ENCODE measurements around the gene HMGCS1.
"Not testable (repeated sequence)": the region's sequence is repeated elsewhere in the genome, so short reads cannot be mapped to it uniquely, and the experiment has no call there.

The HMGCS1 gene

DNA sequence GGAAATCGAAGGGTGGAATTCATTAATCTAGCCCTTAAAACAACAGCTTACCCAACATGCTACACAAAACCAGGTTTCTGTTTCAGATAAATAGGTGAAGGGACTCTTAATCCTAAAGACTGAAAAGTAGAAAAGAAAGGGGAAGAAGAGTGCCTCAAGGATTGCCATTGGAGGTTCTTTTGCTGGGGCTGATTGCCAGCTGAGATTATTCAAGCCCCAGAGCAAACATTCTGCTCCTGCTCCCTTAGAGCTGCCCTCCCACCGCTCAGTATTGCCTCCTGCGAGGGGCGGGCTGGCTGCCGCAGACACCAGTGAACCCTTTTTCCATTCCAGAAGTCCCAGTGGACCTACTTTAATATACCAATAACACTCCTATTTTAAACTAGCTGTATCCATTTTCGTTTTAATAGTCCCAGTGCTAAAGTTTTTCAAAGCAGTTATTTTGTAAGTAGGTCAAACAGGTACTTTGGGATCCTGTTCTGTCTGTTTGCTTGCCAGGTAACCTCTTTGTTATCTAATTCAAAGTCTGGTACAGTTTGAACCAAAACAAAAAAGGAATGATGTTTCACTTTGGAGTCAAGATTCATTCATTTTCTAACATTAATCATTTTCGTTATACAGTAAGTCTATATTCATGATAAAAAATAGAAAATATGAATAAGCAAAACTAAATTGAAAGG is 38.6 kb downstream of the HMGCS1 start:
- no peak for DNase-seq (ENCODE audit: low read depth, low spot score)

DNA sequence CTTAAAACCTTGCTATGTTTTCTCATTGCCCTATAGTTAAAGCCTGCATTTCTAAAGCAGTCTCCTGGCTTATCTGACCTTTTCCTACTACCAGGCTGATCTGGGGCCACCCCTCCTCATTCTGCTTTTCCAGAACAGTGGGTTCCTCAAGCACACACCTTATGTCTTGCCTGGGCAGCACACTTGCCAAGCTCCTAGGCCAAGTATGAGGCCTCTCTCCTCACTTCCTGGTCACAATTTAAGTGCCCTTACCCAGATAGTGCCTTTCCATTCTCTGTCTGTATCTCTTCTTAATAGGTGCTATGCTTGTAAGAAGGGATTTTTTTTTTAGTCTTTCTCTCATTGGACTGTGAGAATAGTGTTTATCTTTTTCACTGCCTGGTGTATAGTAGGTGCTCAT is 39.7 kb downstream of the HMGCS1 start:
- DNase-seq (ENCODE audit: low read depth, low spot score), result no peak

DNA sequence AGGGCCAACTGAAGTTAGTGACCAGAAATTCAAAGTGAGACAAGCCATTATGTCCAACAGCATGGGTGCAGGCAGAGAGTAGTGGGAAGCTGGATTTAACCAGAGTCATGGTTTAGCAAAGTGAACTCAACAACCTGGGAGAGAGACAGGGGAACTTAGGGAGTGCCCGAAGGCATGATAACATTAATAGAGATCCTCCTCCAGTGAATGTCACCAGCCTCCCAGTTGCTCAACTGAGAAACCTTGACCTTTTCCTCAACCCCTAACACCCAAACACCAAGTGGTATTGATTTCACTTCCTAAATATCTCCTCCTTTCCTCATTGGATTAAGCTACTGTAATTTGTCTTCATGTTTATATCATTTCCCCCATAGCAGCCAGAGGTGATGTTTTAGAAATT is 42.6 kb downstream of the HMGCS1 start:
- no peak for DNase-seq (ENCODE audit: low read depth, low spot score)

DNA sequence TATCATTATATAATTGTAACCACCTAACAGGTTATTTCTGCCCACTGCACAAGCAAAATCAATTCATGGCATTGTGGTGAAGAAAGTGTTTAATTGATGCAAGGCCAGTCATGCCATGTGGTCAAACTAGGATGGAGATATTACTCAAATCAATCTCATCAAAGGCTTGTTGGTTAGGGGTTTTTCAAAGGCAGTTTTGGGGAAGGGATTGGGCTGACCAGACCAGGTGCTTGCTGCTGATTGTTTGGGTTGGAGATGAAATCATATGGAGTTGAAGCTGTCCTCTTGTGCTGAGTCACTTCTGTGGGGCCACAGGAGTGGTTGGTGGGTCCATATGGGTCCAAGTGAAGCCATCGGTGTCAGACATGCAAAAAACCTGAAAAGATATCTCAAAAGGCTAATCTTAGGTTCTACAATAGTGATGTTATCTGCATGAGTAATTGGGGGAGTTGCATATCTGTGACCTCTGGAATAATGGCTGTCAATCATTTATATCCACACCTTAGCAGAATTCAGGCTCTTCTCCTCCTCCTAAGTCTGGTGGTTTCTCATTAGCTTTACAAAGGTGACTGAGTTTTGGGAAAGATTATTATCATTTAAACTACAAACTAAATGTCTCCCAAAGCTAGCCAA is 44.9 kb downstream of the HMGCS1 start:
- no peak for DNase-seq (ENCODE audit: low read depth, low spot score)

DNA sequence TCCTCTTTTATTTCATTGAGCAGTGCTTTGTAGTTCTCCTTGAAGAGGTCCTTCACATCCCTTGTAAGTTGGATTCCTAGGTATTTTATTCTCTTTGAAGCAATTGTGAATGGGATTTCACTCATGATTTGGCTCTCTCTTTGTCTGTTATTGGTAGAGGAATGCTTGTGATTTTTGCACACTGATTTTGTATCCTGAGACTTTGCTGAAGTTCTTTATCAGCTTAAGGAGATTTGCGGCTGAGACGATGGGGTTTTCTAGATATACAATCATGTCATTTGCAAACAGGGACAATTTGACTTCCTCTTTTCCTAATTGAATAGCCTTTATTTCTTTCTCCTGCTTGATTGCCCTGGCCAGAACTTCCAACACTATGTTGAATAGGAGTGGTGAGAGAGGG is 50.9 kb downstream of the HMGCS1 start:
- not testable (repeated sequence) for DNase-seq (ENCODE audit: low read depth, low spot score)

DNA sequence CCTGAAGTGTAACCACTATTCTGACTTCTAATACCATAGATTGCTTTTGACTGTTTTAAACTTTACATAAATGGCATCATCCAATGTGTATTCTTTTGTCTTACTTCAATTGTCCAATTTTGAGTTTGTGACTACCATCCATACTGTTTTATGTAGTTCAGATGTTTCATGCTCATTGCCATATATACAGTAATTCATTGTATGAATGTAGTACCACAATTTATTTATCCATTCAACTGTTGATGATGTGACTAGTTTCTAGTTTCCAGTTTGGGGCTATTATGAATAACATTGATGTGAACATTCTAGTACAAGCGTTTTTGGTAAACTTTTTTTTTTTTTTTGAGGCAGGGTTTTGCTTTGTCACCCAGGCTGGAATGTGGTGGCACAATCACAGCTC is 55.1 kb downstream of the HMGCS1 start:
- no peak for DNase-seq (ENCODE audit: low read depth, low spot score)

DNA sequence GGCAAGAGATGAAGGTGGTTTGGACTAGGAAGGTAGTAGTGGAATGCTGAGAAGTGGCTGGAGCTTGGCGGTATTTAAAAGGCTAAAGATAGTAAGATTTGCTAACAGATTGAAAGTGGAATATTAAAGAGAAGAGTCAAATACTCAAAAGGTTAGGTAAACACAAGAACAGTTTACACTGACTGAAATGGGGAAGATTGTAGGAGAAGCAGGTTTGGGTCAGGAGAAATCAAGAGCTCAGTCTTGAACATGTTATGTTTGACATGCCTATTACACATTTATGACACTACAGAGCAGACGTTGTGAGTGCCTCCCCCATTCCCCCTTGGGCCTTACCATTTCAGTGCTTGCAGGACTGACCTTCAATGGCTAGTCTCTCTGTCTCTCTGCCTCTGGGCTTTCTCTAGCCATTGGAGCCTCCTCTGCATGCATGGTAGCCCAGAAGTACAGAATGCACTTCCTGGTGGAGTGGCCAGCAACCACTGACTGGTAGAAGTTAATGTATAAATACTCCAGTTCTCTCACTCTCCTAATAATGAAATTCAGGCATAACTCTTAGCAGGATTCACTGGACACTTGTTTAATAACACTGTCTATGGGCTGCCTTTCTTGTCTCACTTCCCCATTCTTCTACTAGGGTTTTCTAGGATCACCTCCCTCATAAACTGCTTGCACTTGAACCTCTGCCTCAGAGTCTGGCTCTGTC is 56.8 kb downstream of the HMGCS1 start:
- DNase-seq (ENCODE audit: low read depth, low spot score), result no peak

DNA sequence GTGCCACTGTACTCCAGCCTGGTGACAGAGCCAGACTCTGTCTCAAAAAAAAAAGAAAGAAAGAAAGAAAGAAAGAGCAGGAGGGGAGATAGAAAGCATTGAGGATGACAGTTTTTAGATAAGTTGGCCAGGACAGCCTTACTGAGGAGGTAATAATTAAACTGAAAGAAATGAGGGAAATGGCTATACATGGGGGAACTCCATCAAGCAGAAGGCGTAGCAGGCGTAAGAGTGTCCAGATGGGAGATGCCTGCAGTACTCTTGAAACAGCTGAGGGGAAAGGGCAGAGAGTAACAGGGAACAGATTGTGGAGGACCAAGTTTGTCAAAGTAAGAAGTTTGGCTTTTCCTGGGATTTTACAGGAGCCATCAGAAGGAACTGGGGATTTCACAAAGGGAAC is 57.5 kb downstream of the HMGCS1 start:
- no peak for DNase-seq (ENCODE audit: low read depth, low spot score)

DNA sequence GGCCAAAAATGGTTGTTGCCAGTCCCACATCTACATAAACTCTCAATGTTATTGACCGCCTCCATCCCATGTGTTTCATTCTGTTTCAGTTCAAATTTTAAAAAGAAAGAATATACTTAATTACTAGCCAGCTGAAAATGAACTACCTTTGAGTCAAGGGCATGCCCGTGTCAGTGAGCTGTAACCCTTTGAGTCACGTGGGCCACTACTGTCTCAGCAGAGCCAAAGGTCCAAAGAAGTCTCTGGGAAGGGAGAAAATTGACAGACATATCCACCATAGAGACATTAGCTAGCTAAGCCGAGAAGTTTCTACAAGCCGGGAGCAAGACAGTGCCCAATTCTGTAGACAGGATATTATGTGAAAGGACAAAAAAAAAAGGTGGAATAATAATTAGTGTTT is 61.5 kb downstream of the HMGCS1 start:
- DNase-seq (ENCODE audit: low read depth, low spot score), result no peak

DNA sequence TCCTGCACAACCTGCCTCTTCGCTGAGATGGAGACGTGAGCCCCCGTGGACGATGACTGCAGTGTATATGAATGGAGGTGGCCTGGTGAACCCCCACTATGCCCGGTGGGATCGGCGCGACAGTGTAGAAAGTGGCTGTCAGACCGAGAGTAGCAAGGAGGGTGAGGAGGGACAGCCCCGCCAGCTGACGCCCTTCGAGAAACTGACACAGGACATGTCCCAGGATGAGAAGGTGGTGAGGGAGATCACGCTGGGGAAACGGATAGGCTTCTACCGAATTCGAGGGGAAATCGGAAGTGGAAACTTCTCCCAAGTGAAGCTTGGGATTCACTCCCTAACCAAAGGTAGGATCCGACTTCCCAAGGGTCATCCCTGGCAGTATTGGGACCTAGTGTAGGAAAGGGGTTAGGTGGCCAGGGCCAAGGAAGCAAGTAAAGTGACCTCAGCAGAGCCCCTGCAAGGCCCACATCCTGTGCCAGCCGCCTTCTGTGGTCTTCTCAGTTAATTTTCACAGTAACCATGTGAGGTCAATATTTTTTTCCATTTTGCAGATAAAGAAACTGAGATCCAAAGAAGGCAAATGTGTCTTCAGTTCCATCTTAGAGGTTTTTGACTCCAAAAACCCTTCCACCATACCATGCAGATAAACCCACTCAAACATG is 67.4 kb downstream of the HMGCS1 start:
- DNase-seq (ENCODE audit: low read depth, low spot score), result no peak

DNA sequence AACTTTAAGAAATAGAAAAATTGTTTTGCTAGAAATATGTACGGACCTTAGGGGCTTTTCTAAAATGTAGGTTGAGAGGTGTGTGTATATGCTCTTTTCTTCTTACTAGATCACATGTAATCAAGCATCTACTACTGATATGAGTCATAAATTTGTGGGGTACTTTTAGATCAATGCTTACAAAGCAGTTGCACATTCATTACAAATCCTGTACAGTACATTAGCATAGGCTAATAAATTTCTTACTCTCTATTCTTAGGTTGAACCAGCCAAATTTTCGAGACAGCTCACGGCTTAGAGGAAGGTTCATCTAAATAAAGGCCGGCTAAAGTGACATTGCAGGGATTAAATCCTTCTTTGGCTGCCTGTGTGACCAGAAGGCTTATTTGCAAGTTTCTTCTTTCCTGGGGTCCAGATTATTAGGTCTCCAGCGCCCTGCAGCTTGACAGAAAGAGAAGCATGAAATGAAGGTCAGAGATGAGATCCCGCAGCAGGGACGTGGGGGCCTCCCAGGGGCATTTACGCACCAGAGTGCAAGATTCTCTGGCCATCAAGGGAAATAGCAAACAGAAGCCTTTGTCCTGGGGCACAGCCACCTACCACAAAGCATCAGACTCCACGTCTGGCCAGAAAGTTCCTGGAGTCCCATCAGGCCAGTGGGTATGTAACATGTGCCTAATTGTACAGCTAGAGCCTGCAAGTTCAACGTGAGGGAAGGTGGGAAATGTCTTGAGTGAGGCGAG is 68.2 kb downstream of the HMGCS1 start:
- DNase-seq (ENCODE audit: low read depth, low spot score), result no peak

DNA sequence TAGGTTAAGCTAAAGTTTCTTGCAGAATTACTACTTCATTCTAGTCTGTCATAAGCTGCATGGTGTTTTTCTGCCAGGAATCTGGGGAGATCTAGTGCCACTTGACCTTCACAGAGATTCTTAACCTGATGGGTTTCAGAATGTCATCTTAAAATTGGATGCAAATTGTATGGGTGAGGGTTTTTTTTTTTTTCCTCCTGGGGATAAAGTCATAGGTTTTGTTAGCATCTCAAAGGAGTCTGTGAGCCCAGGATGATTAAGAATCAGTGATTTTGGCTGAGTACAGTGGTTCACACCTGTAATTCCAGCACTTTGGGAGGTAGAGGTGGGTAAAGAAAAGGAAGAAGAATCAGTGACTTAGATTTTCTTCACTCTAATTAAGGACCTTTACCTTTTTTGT is 69.9 kb downstream of the HMGCS1 start:
- DNase-seq (ENCODE audit: low read depth, low spot score), result no peak

DNA sequence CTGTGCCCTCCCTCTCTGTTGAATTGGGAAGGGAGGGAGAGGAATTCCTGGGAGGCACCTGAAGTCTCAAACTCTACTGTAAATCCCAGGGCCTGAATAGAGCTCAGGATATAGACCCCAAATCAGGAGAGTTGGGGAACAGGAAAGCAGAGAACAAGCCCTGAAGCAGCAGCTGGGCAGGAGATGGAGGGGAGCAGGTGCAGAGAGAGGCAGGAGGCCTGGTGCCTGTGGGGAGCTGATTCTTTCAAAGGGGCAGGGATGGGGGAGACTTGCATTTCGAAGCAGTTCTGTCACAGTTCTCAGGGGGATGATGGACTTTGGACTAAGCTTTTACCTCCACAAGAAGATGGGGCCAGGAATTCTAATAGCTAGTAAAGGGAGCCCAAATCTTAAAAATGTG is 71.0 kb downstream of the HMGCS1 start:
- no peak for DNase-seq (ENCODE audit: low read depth, low spot score)
